ENCODE measurements around the gene CD180. TPM values are rescaled to one million over a fixed set of nuclear protein-coding genes. Genes with fewer than 3 reads are reported as not detected.

CD180 gene
- total RNA-seq, 2 experiments from 2014 or later, result 0.08 TPM; not detected in 1

GRCh38 chr5:67133217-67133616 is 63.4 kb downstream of the CD180 start:
- no peak for TF ChIP-seq CTCF (IDR thresholded peaks at IDR 0.05)
- Mint-ChIP-seq H3K9me3 (no peaks in the 10 kb centered on the region), H3K36me3 (ENCODE audit: low read depth) (peaks cover 93% of the 10 kb centered on the region), H3K4me3 (no peak overlapping the region), H3K27ac (no peak overlapping the region), H3K27me3 (no peaks in the 10 kb centered on the region), H3K4me1 (ENCODE audit: low read depth) (no peaks in the 10 kb centered on the region)
- Histone ChIP-seq H3K27ac (ENCODE audit: low read depth in 1 of 2, low read length in 2 of 2) (no peak overlapping the region), H3K4me1 (ENCODE audit: insufficient read depth, low read length) (no peaks in the 10 kb centered on the region), H3K4me3 (ENCODE audit: low read length) (no peak overlapping the region), H3K9me3 (ENCODE audit: control insufficient read depth in 1 of 2, insufficient read depth in 1 of 2, low read length in 2 of 2) (no peaks in the 10 kb centered on the region), H3K27me3 (ENCODE audit: control insufficient read depth in 1 of 2, insufficient read depth in 2 of 2, low read length in 2 of 2) (no peaks in the 10 kb centered on the region), H3K36me3 (ENCODE audit: insufficient read depth, low read length) (peaks cover 33% of the 10 kb centered on the region)
- ATAC-seq (ENCODE audit: poor library complexity), result no peak
- DNase-seq, result no peak
- intact Hi-C loops (cut with DNase I, micrococcal nuclease), result no loop called here
- ChIA-PET POLR2A (no interaction called here), CTCF (interaction anchor here (0.8 to 1.1 kb wide), 2 partner anchors 11 to 14 kb away, joined by 3 read pairs; no protein-coding TSS in a partner anchor)

GRCh38 chr5:67129768-67130167 is 66.8 kb downstream of the CD180 start:
- Mint-ChIP-seq H3K4me3 (no peak overlapping the region), H3K9me3 (no peaks in the 10 kb centered on the region), H3K27ac (no peak overlapping the region), H3K27me3 (no peaks in the 10 kb centered on the region), H3K36me3 (ENCODE audit: low read depth) (peaks cover 91% of the 10 kb centered on the region), H3K4me1 (ENCODE audit: low read depth) (peaks cover 7% of the 10 kb centered on the region)
- Histone ChIP-seq H3K4me3 (ENCODE audit: low read length) (no peak overlapping the region), H3K9me3 (ENCODE audit: control insufficient read depth in 1 of 2, insufficient read depth in 1 of 2, low read length in 2 of 2) (no peaks in the 10 kb centered on the region), H3K4me1 (ENCODE audit: insufficient read depth, low read length) (no peaks in the 10 kb centered on the region), H3K27ac (ENCODE audit: low read depth in 1 of 2, low read length in 2 of 2) (no peak overlapping the region), H3K27me3 (ENCODE audit: control insufficient read depth in 1 of 2, insufficient read depth in 2 of 2, low read length in 2 of 2) (no peaks in the 10 kb centered on the region), H3K36me3 (ENCODE audit: insufficient read depth, low read length) (peaks cover 18% of the 10 kb centered on the region)
- POLR2A ChIA-PET, result interaction anchor here (0.9 kb wide), 1 partner anchor 9 kb away, joined by 3 read pairs; no protein-coding TSS in a partner anchor
- ATAC-seq (ENCODE audit: poor library complexity), result no peak
- CTCF ChIA-PET, result no interaction called here
- TF ChIP-seq CTCF (IDR thresholded peaks at IDR 0.05), result no peak
- DNase-seq, result no peak
- intact Hi-C loops (cut with DNase I, micrococcal nuclease), result no loop called here

Measured in CD4-positive, alpha-beta T cell (primary cell).